Upper lobe of left lung (tissue), 6 donors: ENCODE data around the gene HES7. TPM values are rescaled to one million over a fixed set of nuclear protein-coding genes. Genes with fewer than 3 reads are reported as not detected.
A peak's percentile ranks its signal among the peaks of the same experiment; 100 is the strongest.

Experiments
- ATAC-seq, 2 donors: fragments of 200-7000 bp; cut with Tn5 transposase; one replicate each; pipeline ENCODE4 v1.9.1; 2022; ENCODE audit warnings: mild to moderate bottlenecking in 2 of 2, moderate library complexity in 2 of 2; ENCODE audit not compliant: low FRiP score in 2 of 2
- DNase-seq, 2 donors: peaks; one replicate each; pipeline ENCODE4 v3.0.0-alpha.2; 2019 to 2020
- H3K27ac ChIP-seq, 4 donors: fragments of 200-600 bp; sonication (generic); one replicate each; pipeline ENCODE4 v1.5.1; 2016 to 2019
- H3K27me3 ChIP-seq, 4 donors: fragments of 200-600 bp; sonication (generic); one replicate each; pipeline ENCODE4 v1.5.1; 2017 to 2019
- H3K36me3 ChIP-seq, 4 donors: fragments of 200-600 bp; sonication (generic); one replicate each; pipeline ENCODE4 v1.5.1; 2016 to 2019
- H3K4me1 ChIP-seq, 4 donors: fragments of 200-600 bp; sonication (generic); one replicate each; pipeline ENCODE4 v1.5.1; 2018 to 2019
- H3K4me3 ChIP-seq, 4 donors: fragments of 200-600 bp; sonication (generic); one replicate each; pipeline ENCODE4 v1.5.1; 2017 to 2019; ENCODE audit warnings: mild to moderate bottlenecking in 2 of 4, moderate library complexity in 1 of 4
- H3K9me3 ChIP-seq, 4 donors: fragments of 200-600 bp; sonication (generic); one replicate each; pipeline ENCODE4 v1.5.1; 2018 to 2019
- CTCF ChIP-seq, 6 experiments: fragments of 450-650 bp in 4 of 6; fragments of 200-600 bp in 2 of 6; sonication (generic) in 2 of 6; IDR thresholded peaks; one replicate each; pipeline ENCODE4 v1.5.1; 2016 to 2019; ENCODE audit warnings: antibody characterized with exemption in 6 of 6
- EP300 ChIP-seq, 4 donors: sonication (generic); formaldehyde crosslinking; IDR thresholded peaks; one replicate each; pipeline ENCODE4 v1.5.1; 2017; ENCODE audit warnings: antibody characterized with exemption in 4 of 4, control low read depth in 2 of 4
- POLR2A ChIP-seq, 4 donors: fragments of 450-650 bp; IDR thresholded peaks; one replicate each; pipeline ENCODE4 v1.5.1; 2016 to 2017; ENCODE audit warnings: antibody characterized with exemption in 4 of 4, mild to moderate bottlenecking in 2 of 4
- POLR2AphosphoS5 ChIP-seq, 2 donors: sonication (generic); formaldehyde crosslinking; IDR thresholded peaks; one replicate each; pipeline ENCODE4 v1.5.1; 2017; ENCODE audit warnings: antibody characterized with exemption in 2 of 2
- WGBS, 2 donors: methylation state at CpG; one replicate each; pipeline ENCODE4 v1.1.5; 2017 to 2018; 5-methylcytosine and 5-hydroxymethylcytosine counted together
- total RNA-seq, 6 donors: library from RNA; depleted of rRNA in 4 of 6; stranded (reverse); fragments of >200 nt in 4 of 6; gene quantifications; one replicate each; pipeline versions ENCODE4 v1.1.0 to v1.2.1, GENCODE V29; 2016 to 2021
- donor health status: DM: no; HTN: no; CAD: no; lungs with moderate emphysema.
- donor health status: DM: no; HTN: yes; CAD: no; lungs with severe emphysema.

The HES7 gene
- total RNA-seq, 6 donors from 2014 or later: 4.9 TPM; not detected in 5

GRCh38 chr17:8104911-8105310 is 19.0 kb downstream of the HES7 start:
- ATAC-seq: no peak
- WGBS, 2 donors: 58 to 72% methylated on average over 8 of the region's 8 CpGs
- H3K27me3 ChIP-seq: peaks cover 0 to 6% (median under 1%) of the 10 kb centered on the region in 4 donors
- no peak for DNase-seq
- H3K4me1 ChIP-seq: peaks cover 4 to 7% (median 5%) of the 10 kb centered on the region in 4 donors
- H3K36me3 ChIP-seq: no peaks in the 10 kb centered on the region
- no peak overlapping the region for H3K4me3 ChIP-seq
- TF ChIP-seq EP300 (IDR thresholded peaks at IDR 0.05) (no peak), POLR2A (IDR thresholded peaks at IDR 0.05) (no peak), CTCF (IDR thresholded peaks at IDR 0.05) (no peak), POLR2AphosphoS5 (IDR thresholded peaks at IDR 0.05) (no peak)
- no peaks in the 10 kb centered on the region for H3K9me3 ChIP-seq
- no peak overlapping the region for H3K27ac ChIP-seq

GRCh38 chr17:8103549-8103948 is 20.4 kb downstream of the HES7 start:
- peak in 1 of 2 donors; percentile 61 for ATAC-seq
- no peaks in the 10 kb centered on the region for H3K27me3 ChIP-seq

DNA sequence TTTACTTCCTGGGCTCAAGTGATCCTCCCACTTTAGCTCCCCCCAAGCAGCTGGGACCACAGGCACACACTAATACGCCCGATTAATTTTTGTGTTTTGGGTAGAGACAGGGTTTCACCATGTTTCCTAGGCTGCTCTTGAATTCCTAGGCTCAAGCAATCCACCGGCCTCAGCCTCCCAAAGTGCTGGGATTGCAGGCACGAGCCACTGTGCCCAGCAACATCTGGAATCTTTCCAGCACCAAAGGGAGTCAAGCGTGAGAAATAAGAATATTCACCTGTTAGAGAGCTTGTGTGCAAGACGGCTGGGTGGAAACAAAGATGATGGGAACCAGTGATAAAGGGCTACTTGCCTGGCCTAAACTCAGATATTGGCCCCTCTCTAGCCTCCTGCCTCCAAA is 22.2 kb downstream of the HES7 start:
- ATAC-seq (no peak), DNase-seq (no peak)
- no peaks in the 10 kb centered on the region for H3K27me3 ChIP-seq
- no peaks in the 10 kb centered on the region for H3K9me3 ChIP-seq
- no peak overlapping the region for H3K4me3 ChIP-seq
- WGBS, 2 donors: 71 to 78% methylated on average over 6 of the region's 6 CpGs
- peaks cover 0 to 4% (median 0%) of the 10 kb centered on the region in 4 donors for H3K4me1 ChIP-seq
- H3K36me3 ChIP-seq: no peaks in the 10 kb centered on the region
- TF ChIP-seq POLR2AphosphoS5 (IDR thresholded peaks at IDR 0.05) (no peak), EP300 (IDR thresholded peaks at IDR 0.05) (no peak), CTCF (IDR thresholded peaks at IDR 0.05) (no peak), POLR2A (IDR thresholded peaks at IDR 0.05) (no peak)
- no peak overlapping the region for H3K27ac ChIP-seq

More at GRCh38 chr17:8103549-8103948, 20.4 kb downstream of the HES7 start:
- peaks cover 0 to 4% (median 0%) of the 10 kb centered on the region in 4 donors for H3K4me1 ChIP-seq
- no peak overlapping the region for H3K27ac ChIP-seq
- H3K9me3 ChIP-seq: no peaks in the 10 kb centered on the region
- TF ChIP-seq CTCF (IDR thresholded peaks at IDR 0.05): no peak
- no peak for TF ChIP-seq POLR2A (IDR thresholded peaks at IDR 0.05)
- TF ChIP-seq POLR2AphosphoS5 (IDR thresholded peaks at IDR 0.05): no peak
- no peak for TF ChIP-seq EP300 (IDR thresholded peaks at IDR 0.05)
- DNase-seq: peak in 1 of 2 donors; percentile 68
- no peaks in the 10 kb centered on the region for H3K36me3 ChIP-seq
- no peak overlapping the region for H3K4me3 ChIP-seq
- 75 to 83% methylated on average over 4 of the region's 4 CpGs for WGBS, 2 donors

DNA sequence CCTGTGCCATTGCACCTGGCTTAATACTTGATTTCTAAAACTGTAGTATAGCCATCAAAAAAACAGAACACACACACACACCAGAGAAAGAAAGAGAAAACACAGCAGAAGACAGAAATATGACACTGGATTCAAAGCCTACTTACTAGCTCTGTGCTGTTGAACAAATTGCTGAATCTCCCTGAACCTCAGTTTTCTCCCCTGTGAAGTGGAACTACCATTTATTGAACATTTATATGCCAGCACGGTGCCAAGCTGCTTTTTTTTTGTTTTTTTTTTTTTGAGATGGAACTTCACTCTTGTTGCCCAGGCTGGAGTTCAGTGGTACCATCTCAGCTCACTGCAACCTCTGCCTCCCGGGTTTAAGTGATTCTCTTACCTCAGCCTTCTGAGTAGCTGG is 23.1 kb downstream of the HES7 start:
- Histone ChIP-seq H3K4me1 (peaks cover 0 to 4% (median 0%) of the 10 kb centered on the region in 4 donors), H3K27me3 (no peaks in the 10 kb centered on the region), H3K27ac (no peak overlapping the region), H3K4me3 (no peak overlapping the region), H3K36me3 (no peaks in the 10 kb centered on the region), H3K9me3 (no peaks in the 10 kb centered on the region)
- ATAC-seq (no peak), DNase-seq (no peak)
- TF ChIP-seq EP300 (IDR thresholded peaks at IDR 0.05): no peak
- no peak for TF ChIP-seq CTCF (IDR thresholded peaks at IDR 0.05)
- no peak for TF ChIP-seq POLR2AphosphoS5 (IDR thresholded peaks at IDR 0.05)
- no peak for TF ChIP-seq POLR2A (IDR thresholded peaks at IDR 0.05)
- WGBS, 2 donors: 79 to 87% methylated on average over 2 of the region's 2 CpGs

- TF ChIP-seq POLR2A (IDR thresholded peaks at IDR 0.05): no peak
- TF ChIP-seq POLR2AphosphoS5 (IDR thresholded peaks at IDR 0.05): no peak
- TF ChIP-seq CTCF (IDR thresholded peaks at IDR 0.05): no peak
- no peak for TF ChIP-seq EP300 (IDR thresholded peaks at IDR 0.05)
- no peaks in the 10 kb centered on the region for H3K27me3 ChIP-seq
- DNase-seq (no peak), ATAC-seq (no peak)
- H3K4me3 ChIP-seq: no peak overlapping the region
- no peaks in the 10 kb centered on the region for H3K9me3 ChIP-seq
- WGBS, 2 donors: 26 to 44% methylated on average over 2 of the region's 2 CpGs
- no peak overlapping the region for H3K27ac ChIP-seq
- peaks cover 0 to 4% (median 0%) of the 10 kb centered on the region in 4 donors for H3K4me1 ChIP-seq
- H3K36me3 ChIP-seq: no peaks in the 10 kb centered on the region
These were observed 23.8 kb downstream of the HES7 start for GRCh38 chr17:8100111-8100510.
